Kidney (tissue), 14 donors: ENCODE measurements around the gene TJAP1. TPM values are rescaled to one million over a fixed set of nuclear protein-coding genes. Genes with fewer than 3 reads are reported as not detected.

Experiments
- DNase-seq, 5 donors: peaks; one replicate each; pipeline ENCODE4 v3.0.0-alpha.2; 2013 to 2020
- FAIRE-seq: peaks from 2 replicates; lab custom pipeline; 2012; peaks lifted over from hg19 to GRCh38; lab: Jason Lieb, UNC
- H3K27ac ChIP-seq, 2 donors: one replicate each; pipeline ENCODE4 v1.7.0; 2013; ENCODE audit warnings: low read depth in 2 of 2, low read length in 2 of 2, inconsistent platforms in 1 of 2
- H3K27me3 ChIP-seq: one replicate; pipeline ENCODE4 v1.7.1; 2013; ENCODE audit warnings: low read length, inconsistent platforms; ENCODE audit not compliant: control insufficient read depth, insufficient read depth
- H3K36me3 ChIP-seq, 3 donors: one replicate each; pipeline versions ENCODE4 v1.7.0 to v1.7.1; 2013; ENCODE audit warnings: low read length in 3 of 3, control low read depth in 1 of 3, inconsistent platforms in 1 of 3; ENCODE audit not compliant: insufficient read depth in 3 of 3, control insufficient read depth in 2 of 3
- H3K4me1 ChIP-seq, 3 donors: one replicate each; pipeline versions ENCODE4 v1.7.0 to v1.7.1; 2013; ENCODE audit warnings: low read length in 3 of 3, inconsistent platforms in 1 of 3, low read depth in 1 of 3; ENCODE audit not compliant: control insufficient read depth in 2 of 3, insufficient read depth in 2 of 3
- H3K4me3 ChIP-seq, 3 donors: one replicate each; pipeline versions ENCODE4 v1.7.0 to v1.8.1; 2013; ENCODE audit warnings: low read length in 3 of 3, control low read depth in 1 of 3, inconsistent platforms in 1 of 3
- H3K9ac ChIP-seq, 3 donors: one replicate each; pipeline versions ENCODE4 v1.7.0 to v1.7.1; 2013; ENCODE audit warnings: low read length in 3 of 3, control low read depth in 1 of 3, inconsistent platforms in 1 of 3
- H3K9me3 ChIP-seq, 3 donors: one replicate each; pipeline versions ENCODE4 v1.7.0 to v1.7.1; 2013; ENCODE audit warnings: low read length in 3 of 3, control low read depth in 1 of 3, inconsistent platforms in 1 of 3; ENCODE audit not compliant: control insufficient read depth in 2 of 3, insufficient read depth in 1 of 3
- CTCF ChIP-seq: IDR thresholded peaks from 3 replicates; pipeline ENCODE4 v1.5.1; 2012; ENCODE audit warnings: mild to moderate bottlenecking, moderate library complexity, borderline replicate concordance; ENCODE audit not compliant: insufficient read depth; ENCODE audit errors: extremely low read depth
- intact Hi-C: fragments of 100-400 bp; cut with DNase I; formaldehyde crosslinking; loops from one replicate; pipeline ENCODE4 v1.11.1; 2022
- microRNA-seq: library from miRNA; unstranded; fragments of <30 nt; microRNA quantifications from one replicate; pipeline ENCODE4 v1.2.0, GENCODE V29; 2020
- polyA plus RNA-seq: library from polyadenylated mRNA; stranded (reverse); fragments of 350-450 nt; fragmentation: Illumina TruSeq; extraction: RNeasy Lipid Tissue Mini Kit (QIAGEN cat#74804); gene quantifications from one replicate; pipeline ENCODE4 v1.2.3, GENCODE V29; 2014; ENCODE audit warnings: low read depth, low replicate concordance; ENCODE audit not compliant: insufficient read depth
- total RNA-seq: library from RNA; stranded (reverse); fragmentation: NEBNext Ultra II Directional; extraction: Animal tissue kit (Norgen Biotek cat#: 25700); gene quantifications from one replicate; pipeline ENCODE4 v1.2.1, GENCODE V29; 2021
- donor health status: control.
- donor health status: control.
- donor health status: control.
- donor health status: control.
- donor health status: control.
- donor health status: DM: yes; HTN: yes; CAD: no.
- donor health status: Normal renal cell carcinoma (clear cell type).

TJAP1 gene
- total and polyA plus RNA-seq, 2 donors from 2014 or later, result 13.6 to 38.5 TPM

GRCh38 chr6:43541774-43542471 lies 64.6 kb downstream of the TJAP1 start:
- no peak overlapping the region for H3K9ac ChIP-seq
- H3K4me1 ChIP-seq, result no peaks in the 10 kb centered on the region
- no peaks in the 10 kb centered on the region for H3K27me3 ChIP-seq
- H3K36me3 ChIP-seq, result peaks cover 0 to 9% (median 7%) of the 10 kb centered on the region in 3 donors
- FAIRE-seq, result no peak
- intact Hi-C loops, result no loop called here
- H3K4me3 ChIP-seq, result no peak overlapping the region
- TF ChIP-seq CTCF, result no peak
- H3K9me3 ChIP-seq, result no peaks in the 10 kb centered on the region
- DNase-seq, result no peak
- H3K27ac ChIP-seq, result no peak overlapping the region

GRCh38 chr6:43544461-43544860 lies 67.1 kb downstream of the TJAP1 start:
- H3K27ac ChIP-seq, result no peak overlapping the region
- FAIRE-seq (no peak), DNase-seq (no peak)
- no peak overlapping the region for H3K9ac ChIP-seq
- no peaks in the 10 kb centered on the region for H3K9me3 ChIP-seq
- no peaks in the 10 kb centered on the region for H3K4me1 ChIP-seq
- intact Hi-C loops, result no loop called here
- TF ChIP-seq CTCF, result no peak
- peaks cover 0 to 21% (median 11%) of the 10 kb centered on the region in 3 donors for H3K36me3 ChIP-seq
- H3K4me3 ChIP-seq, result no peak overlapping the region
- H3K27me3 ChIP-seq, result no peaks in the 10 kb centered on the region

GRCh38 chr6:43547222-43547621 lies 69.9 kb downstream of the TJAP1 start:
- peaks cover 0 to 38% (median 26%) of the 10 kb centered on the region in 3 donors for H3K36me3 ChIP-seq
- DNase-seq (no peak), FAIRE-seq (no peak)
- no peaks in the 10 kb centered on the region for H3K9me3 ChIP-seq
- no peaks in the 10 kb centered on the region for H3K27me3 ChIP-seq
- H3K27ac ChIP-seq, result no peak overlapping the region
- H3K4me1 ChIP-seq, result no peaks in the 10 kb centered on the region
- no peak overlapping the region for H3K4me3 ChIP-seq
- no peak for TF ChIP-seq CTCF
- H3K9ac ChIP-seq, result no peak overlapping the region
- intact Hi-C loops, result no loop called here

Small RNA genes lying within 50 kb of the gene (microRNA-seq; reads per million reads assigned to microRNA genes)
- gene MIR6780B, result not detected

Other genes with a start within 250 kb of the TJAP1 start
- 74.3 TPM for gene DNPH1, start 248.1 kb upstream of the TJAP1 start, total RNA-seq
- 373 TPM for gene DNPH1, start 248.1 kb upstream of the TJAP1 start, polyA plus RNA-seq
- 0.31 TPM for gene TTBK1, start 234.1 kb upstream of the TJAP1 start, total RNA-seq
- gene TTBK1, start 234.1 kb upstream of the TJAP1 start, polyA plus RNA-seq, result 0.26 TPM
- 2.0 TPM for gene SLC22A7, start 179.3 kb upstream of the TJAP1 start, total RNA-seq
- 34.8 TPM for gene SLC22A7, start 179.3 kb upstream of the TJAP1 start, polyA plus RNA-seq
- gene CRIP3, start 168.7 kb upstream of the TJAP1 start, total RNA-seq, result 5.6 TPM
- gene CRIP3, start 168.7 kb upstream of the TJAP1 start, polyA plus RNA-seq, result 14.3 TPM
- gene ZNF318, start 107.9 kb upstream of the TJAP1 start, total RNA-seq, result 13.9 TPM
- 5.5 TPM for gene ZNF318, start 107.9 kb upstream of the TJAP1 start, polyA plus RNA-seq
- 30.2 TPM for gene ABCC10, start 50.0 kb upstream of the TJAP1 start, total RNA-seq
- 12.0 TPM for gene ABCC10, start 50.0 kb upstream of the TJAP1 start, polyA plus RNA-seq
- 0.50 TPM for gene DLK2, start 22.0 kb upstream of the TJAP1 start, total RNA-seq
- not detected for gene DLK2, start 22.0 kb upstream of the TJAP1 start, polyA plus RNA-seq
- 1.5 TPM for gene LRRC73, start 32.8 kb downstream of the TJAP1 start, total RNA-seq
- gene LRRC73, start 32.8 kb downstream of the TJAP1 start, polyA plus RNA-seq, result 4.6 TPM
- 107 TPM for gene YIPF3, start 39.4 kb downstream of the TJAP1 start, total RNA-seq
- 114 TPM for gene YIPF3, start 39.4 kb downstream of the TJAP1 start, polyA plus RNA-seq
- gene POLR1C, start 39.5 kb downstream of the TJAP1 start, total RNA-seq, result 41.3 TPM
- gene POLR1C, start 39.5 kb downstream of the TJAP1 start, polyA plus RNA-seq, result 27.5 TPM
- gene XPO5, start 98.5 kb downstream of the TJAP1 start, total RNA-seq, result 34.3 TPM
- 7.5 TPM for gene XPO5, start 98.5 kb downstream of the TJAP1 start, polyA plus RNA-seq
- gene POLH, start 98.6 kb downstream of the TJAP1 start, total RNA-seq, result 16.8 TPM
- gene POLH, start 98.6 kb downstream of the TJAP1 start, polyA plus RNA-seq, result 1.8 TPM
- gene GTPBP2, start 151.7 kb downstream of the TJAP1 start, total RNA-seq, result 64.6 TPM
- 19.7 TPM for gene GTPBP2, start 151.7 kb downstream of the TJAP1 start, polyA plus RNA-seq
- 19.0 TPM for gene MAD2L1BP, start 158.3 kb downstream of the TJAP1 start, total RNA-seq
- 31.0 TPM for gene MAD2L1BP, start 158.3 kb downstream of the TJAP1 start, polyA plus RNA-seq
- 0.16 TPM for gene RSPH9, start 167.5 kb downstream of the TJAP1 start, total RNA-seq
- gene RSPH9, start 167.5 kb downstream of the TJAP1 start, polyA plus RNA-seq, result 0.45 TPM
- gene MRPS18A, start 210.2 kb downstream of the TJAP1 start, total RNA-seq, result 36.4 TPM
- gene MRPS18A, start 210.2 kb downstream of the TJAP1 start, polyA plus RNA-seq, result 103 TPM